DMS79 (cell line): Measurements from ENCODE around the gene MN1.

Experiments
- DNase-seq: peaks from one replicate; lab custom pipeline; 2025; lab: John Stamatoyannopoulos, UW

Gene MN1

GRCh38 chr22:27801616-27802345 is at the start of gene MN1:
MN1 (minus strand) TSS chr22:27801756; CDS start chr22:27800543, 1,213 bp downstream.
- DNase-seq: no peak

- DNase-seq: no peak
Measured at GRCh38 chr22:27850000-27850521, 48.5 kb upstream of the MN1 start.

GRCh38 chr22:27848005-27848404 is 46.4 kb upstream of the MN1 start:
- no peak for DNase-seq

DNA sequence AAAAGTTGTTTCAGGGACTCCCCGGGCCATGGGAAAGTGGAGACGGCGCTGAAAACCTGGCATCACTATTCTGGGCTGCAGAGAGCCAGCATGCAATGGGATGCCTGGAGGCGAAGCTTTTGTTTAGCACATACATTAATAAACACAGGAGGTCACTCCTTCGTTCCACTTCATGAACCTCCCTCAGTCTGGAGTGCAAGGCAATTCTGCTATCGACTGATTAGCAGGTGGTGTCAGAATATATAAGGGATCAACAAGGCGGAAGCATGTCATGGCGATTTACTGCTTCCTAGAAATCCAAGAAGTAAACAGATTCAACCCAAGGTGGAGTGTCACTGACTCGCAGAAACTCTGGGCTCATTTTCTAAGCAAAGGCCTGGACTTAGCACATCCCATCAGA is 45.4 kb upstream of the MN1 start:
- DNase-seq: no peak

DNA sequence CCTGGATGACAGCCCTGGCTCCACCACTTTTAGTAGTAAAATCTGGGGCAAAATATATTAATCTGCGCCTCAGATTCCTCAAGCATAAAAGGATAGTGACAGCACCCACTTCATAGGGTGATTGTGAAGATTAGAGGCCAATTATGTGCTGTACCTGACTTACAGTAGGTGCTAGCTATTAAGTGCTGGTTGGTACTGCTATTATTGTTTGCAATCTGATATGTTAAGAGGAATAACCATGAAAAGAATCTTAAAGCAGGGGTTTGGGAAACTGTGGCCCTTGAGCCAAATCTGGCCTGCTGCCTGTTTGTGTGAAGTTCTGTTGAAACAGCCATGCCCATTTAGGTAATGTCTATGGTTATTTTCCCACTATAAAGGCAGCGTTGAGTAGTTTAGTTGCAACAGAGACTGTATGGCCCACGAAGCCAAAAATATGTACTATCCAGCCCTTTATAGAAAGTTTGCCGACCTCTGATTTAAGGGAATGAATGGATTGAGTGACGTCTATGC is 44.7 kb upstream of the MN1 start:
- no peak for DNase-seq

GRCh38 chr22:27845644-27846043 is 44.1 kb upstream of the MN1 start:
- DNase-seq: no peak

DNA sequence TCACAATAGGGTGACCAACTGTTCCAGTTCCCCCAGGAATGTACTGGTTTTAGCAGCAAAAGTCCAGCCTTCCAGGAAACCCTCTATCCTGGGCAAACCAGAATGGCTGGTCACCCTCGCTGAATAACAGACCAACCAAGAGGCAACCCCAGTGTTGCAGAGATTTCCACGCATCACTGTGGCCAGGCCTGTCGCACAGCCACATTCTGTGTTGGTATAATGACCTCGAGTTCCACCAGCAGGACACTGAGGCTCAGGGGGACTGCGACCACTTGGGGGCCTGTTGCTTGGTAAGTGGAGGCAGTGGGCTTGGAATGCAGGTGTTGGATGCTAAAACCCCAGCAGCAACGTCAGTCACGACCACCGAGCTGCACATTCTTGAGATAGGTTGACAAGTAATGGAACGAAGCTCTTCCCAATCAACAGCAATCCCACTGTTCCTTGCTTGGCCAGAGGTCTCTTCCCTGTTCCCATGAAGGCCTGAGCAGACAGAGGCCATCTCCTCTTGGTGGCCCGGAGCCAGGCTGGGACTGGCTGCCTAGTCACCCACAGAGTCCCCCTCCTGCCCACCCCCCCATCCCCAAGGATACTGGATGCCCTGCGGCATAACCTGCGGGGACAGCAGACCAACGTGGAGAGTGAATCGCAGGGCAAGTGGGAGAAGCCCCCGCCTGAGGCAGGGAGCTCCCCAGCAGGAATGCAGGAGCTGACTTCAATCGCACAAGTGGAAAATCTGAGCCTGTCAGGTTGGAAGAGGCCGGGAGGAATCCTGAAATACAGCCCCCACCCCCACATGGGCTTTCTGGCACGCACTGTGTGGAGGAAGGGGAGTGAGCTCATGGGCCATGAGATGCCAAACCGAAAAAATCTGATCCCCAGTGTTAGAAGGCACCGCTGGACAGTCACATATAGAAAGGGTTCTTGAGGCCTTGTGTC is 43.4 kb upstream of the MN1 start:
- no peak for DNase-seq

- no peak for DNase-seq
Measured at GRCh38 chr22:27844256-27844655, 42.7 kb upstream of the MN1 start.

DNA sequence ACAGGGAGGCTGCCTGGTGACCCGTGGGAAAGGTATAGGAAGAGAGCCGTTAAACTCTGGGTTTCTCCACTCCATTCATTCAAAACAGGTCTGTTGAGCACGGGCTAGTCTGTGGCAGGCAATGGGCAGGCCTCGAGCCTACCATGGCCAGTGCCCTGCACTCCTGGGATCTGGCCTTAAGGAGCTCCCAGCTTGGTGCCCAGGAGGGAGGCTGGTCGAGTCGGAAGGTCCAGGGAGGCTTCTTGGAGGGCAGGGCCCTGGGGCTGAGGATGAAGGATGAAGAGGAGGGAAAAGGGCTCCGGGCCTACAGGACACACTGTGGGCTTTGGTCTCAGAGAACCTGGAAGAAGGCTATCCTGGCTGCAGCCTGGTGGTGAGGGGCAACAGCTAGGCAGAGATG is 41.9 kb upstream of the MN1 start:
- DNase-seq: no peak

DNA sequence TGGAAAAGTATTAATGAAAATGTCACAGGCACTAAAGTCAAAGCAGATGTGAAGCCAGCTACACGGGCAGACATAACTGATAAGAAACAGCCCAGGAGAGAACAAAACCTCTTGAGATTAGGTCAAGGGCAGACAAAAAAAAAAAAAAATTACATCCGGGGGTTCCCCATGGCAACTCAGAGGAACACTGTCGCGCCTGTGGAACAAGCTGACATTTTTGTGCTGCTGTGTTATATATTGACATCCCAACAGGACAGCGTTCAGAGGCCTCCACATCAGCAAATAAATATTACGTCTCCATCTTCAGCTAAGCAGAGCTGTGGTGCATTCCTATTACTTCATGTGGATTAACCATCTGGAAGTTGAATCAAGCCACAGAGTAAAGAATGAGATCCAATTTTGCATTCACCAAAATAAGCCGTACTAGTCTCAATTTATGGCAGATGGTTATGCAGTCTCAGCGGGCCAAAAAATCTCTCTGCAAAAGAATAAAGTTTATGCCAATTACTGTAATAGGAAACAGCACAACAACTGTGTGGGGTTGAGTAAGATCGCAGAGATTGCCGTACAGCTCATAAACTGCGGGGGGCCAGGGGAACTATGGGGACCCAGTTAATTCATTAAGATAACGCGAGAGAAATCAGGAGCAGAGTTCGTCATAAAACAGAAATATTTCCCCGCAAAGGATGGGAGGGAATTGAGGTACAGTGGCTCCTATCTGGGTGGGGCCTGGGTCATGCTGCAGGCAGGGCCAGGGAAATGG is 41.3 kb upstream of the MN1 start:
- no peak for DNase-seq

DNA sequence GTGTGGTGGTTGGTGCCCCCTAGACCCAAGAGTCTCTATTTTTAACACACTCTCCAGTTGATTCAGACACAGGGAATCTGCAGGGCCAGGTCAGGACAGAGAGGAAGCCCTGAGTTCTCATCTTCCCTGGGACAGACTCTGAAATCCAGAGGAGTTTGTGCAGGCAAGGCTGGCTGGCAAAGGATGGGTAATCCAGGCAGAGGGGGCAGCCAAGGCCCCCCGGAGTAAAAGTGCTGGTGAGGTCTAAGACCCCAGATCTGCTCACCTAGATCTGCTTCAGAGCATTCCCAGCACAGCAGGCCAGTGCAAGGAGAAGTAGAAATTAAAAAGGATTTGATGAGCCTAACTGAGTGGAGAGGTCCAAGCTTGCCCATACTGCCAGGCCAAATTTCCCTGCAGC is 40.6 kb upstream of the MN1 start:
- no peak for DNase-seq

- DNase-seq: no peak
Measured at GRCh38 chr22:27840436-27840835, 38.9 kb upstream of the MN1 start.

DNA sequence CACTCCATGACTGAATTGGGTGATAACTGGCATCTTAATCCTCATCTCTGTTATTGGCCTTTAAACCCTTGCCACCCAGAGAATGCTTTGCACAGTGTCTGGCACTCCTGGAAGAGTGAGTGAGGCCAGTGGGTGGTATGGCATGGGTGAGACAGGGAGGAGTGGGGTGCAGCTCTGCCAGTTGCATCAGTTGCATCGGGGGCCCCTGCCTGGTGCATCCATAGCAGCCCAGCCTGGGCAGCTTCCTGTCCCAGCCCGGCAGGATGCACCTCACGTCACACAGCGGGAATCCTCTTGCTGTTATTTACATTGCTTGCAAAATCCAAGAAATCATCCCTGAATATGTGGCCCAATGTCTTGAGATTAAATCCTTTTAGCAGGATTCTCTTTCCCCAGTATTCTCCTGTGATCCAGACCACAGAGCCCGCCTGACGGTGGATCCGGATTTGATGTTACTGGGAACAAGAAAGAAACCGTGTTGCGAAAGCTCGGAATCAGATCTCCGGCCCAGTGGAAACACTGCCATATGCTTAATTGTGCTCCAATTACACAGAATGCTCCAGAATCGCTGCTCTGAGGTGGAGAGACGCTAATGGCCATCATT is 37.6 kb upstream of the MN1 start:
- no peak for DNase-seq

GRCh38 chr22:27836181-27836580 is 34.6 kb upstream of the MN1 start:
- no peak for DNase-seq

GRCh38 chr22:27835446-27835845 is 33.9 kb upstream of the MN1 start:
- no peak for DNase-seq

- no peak for DNase-seq
Measured at GRCh38 chr22:27834364-27835185, 33.0 kb upstream of the MN1 start.

GRCh38 chr22:27833803-27834202 is 32.2 kb upstream of the MN1 start:
- DNase-seq: no peak

DNA sequence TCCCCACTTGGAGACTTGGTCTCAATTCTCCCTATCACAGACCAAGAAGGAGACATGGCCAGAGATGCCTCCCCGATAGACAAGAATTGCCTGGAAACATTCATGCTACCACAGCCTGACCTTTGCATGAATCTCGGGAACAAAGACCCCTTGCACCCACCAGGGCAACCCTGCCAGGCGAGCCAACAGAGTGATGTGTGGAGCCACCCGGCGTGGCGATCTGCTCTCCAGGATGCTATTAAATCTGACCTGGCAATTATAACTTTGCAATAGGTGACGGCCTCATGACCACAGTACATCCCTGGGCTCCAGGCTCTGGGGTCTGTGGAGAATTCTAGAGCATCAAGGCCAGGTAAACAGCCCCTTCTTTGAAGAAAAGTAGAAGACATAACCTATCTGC is 31.1 kb upstream of the MN1 start:
- DNase-seq: no peak

- no peak for DNase-seq
Measured at GRCh38 chr22:27829620-27830019, 28.1 kb upstream of the MN1 start.
